ENCODE measurements around the gene NOXO1. TPM values are rescaled to one million over a fixed set of nuclear protein-coding genes. Genes with fewer than 3 reads are reported as not detected.

The NOXO1 gene
- total and polyA plus RNA-seq, 4 donors = 0.28 to 0.67 (median 0.63) TPM; not detected in 1

- peak within 1 kb of the TSS; percentile 78 to 94 (median 91) for H3K4me3 ChIP-seq (ENCODE audit: low read depth in 1 of 3, low read length in 3 of 3)
- H3K9me3 ChIP-seq (ENCODE audit: control insufficient read depth in 4 of 4, low read length in 3 of 4) = no peaks in the 10 kb centered on the region
- peak; percentile 97 for DNase-seq (ENCODE audit: low spot score)
- H3K4me1 ChIP-seq (ENCODE audit: control insufficient read depth in 4 of 4, insufficient read depth in 4 of 4, low read length in 3 of 4) = peaks cover 6 to 23% (median 18%) of the 10 kb centered on the region in 4 donors
- H3K9ac ChIP-seq (ENCODE audit: low read depth in 1 of 2, low read length in 2 of 2) = peak within 1 kb of the TSS; percentile 61 to 90
- H3K36me3 ChIP-seq (ENCODE audit: control insufficient read depth in 4 of 4, insufficient read depth in 3 of 4, low read depth in 1 of 4, low read length in 3 of 4) = peaks cover 10 to 27% (median 15%) of the 10 kb centered on the region in 4 donors
- peak within 1 kb of the TSS; percentile 84 to 97 for H3K27ac ChIP-seq (ENCODE audit: low read depth in 1 of 2, low read length in 2 of 2)
- no peaks in the 10 kb centered on the region for H3K27me3 ChIP-seq (ENCODE audit: control insufficient read depth in 4 of 4, insufficient read depth in 4 of 4, low read length in 3 of 4)
- WGBS = under 1% methylated on average over 78 of the region's 78 CpGs
- no peak for TF ChIP-seq MAX (IDR thresholded peaks at IDR 0.05)
- TF ChIP-seq TAF1 (conservative IDR thresholded peaks at IDR 0.05) = no peak
- peak; percentile 84 to 96 for TF ChIP-seq GABPA (IDR thresholded peaks at IDR 0.05 in 1 of 2, conservative IDR thresholded peaks at IDR 0.05 in 1 of 2)
- TF ChIP-seq RAD21 (IDR thresholded peaks at IDR 0.05) = no peak
- TF ChIP-seq FOXA2 (IDR thresholded peaks at IDR 0.05) = peak; percentile 6
- TF ChIP-seq HNF4A (conservative IDR thresholded peaks at IDR 0.05) = no peak
- no peak for TF ChIP-seq ATF3 (IDR thresholded peaks at IDR 0.05)
- TF ChIP-seq CTCF (IDR thresholded peaks at IDR 0.05; ENCODE audit: low read depth, low read length, missing input control) = no peak
- peak; percentile 84 for TF ChIP-seq SP1 (IDR thresholded peaks at IDR 0.05)
- peak; percentile 62 for TF ChIP-seq REST (IDR thresholded peaks at IDR 0.05)
- TF ChIP-seq HNF4G (IDR thresholded peaks at IDR 0.05) = no peak
- TF ChIP-seq JUND (IDR thresholded peaks at IDR 0.05) = no peak
- TF ChIP-seq FOXA1 (IDR thresholded peaks at IDR 0.05) = peak; percentile 54
- peak; percentile 100 for TF ChIP-seq YY1 (IDR thresholded peaks at IDR 0.05)
- TF ChIP-seq RXRA (IDR thresholded peaks at IDR 0.05) = peak in 1 of 2 donors; percentile 34
- peak in 1 of 2 donors; percentile 83 for TF ChIP-seq EGR1 (IDR thresholded peaks at IDR 0.05; ENCODE audit: low read depth in 2 of 2)
- TF ChIP-seq ZBTB33 (IDR thresholded peaks at IDR 0.05) = no peak
- peak; percentile 54 for TF ChIP-seq NR2F2 (IDR thresholded peaks at IDR 0.05)
Measured at GRCh38 chr16:1971796-1972489, 9.3 kb downstream of the NOXO1 start, which contains the start of gene TBL3. Gene TBL3, plus strand, starts transcription at chr16:1972053. Its CDS starts 112 bp downstream, at chr16:1972165.

Measured in liver (tissue), 9 donors.